ENCODE data around the gene STAT1. TPM values are rescaled to one million over a fixed set of nuclear protein-coding genes. Genes with fewer than 3 reads are reported as not detected.

STAT1 gene
- total and polyA plus RNA-seq, 8 donors, result 8.2 to 51.8 (median 24.4) TPM

DNA sequence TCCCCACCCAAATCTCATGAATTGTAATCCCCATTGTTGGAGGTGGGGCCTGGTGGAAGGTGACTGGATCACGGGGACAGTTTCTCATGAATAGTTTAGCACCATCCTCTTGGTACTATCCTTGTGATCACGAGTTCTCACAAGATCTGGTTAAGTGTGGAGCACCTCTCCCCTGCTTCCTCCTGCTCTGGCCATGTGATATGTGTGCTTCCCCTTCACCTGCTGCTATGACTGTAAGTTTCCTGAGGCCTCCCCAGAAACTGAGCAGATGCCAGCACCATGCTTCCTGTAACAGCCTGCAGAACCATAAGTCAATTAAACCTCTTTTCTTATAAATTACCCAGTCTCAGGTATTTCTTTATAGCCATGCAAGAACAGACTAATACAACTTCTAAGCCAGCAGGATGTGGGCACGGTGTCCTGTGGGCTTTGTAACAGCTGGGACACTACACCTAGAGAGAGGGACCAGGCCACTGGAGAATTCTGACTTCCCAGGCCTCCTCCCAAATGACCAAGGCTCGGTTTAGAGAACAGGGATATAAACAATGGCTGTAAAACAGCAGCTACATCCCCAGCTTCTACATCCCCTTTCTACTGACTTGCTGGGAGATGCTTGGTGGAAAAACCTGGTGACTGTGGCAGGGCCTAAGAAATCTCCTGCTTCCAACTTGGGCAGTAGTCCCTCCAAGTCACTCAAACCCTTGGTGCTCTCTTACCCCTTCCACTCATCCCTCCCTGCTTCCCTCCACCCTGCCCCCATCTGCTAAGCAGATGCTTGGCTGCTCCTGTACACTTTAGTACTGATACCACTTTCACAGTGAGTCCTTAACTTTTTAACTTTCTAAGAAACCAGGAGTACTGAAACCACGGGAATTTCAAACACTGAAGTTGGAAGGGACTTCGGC is 10.3 kb downstream of the STAT1 start:
- no peak overlapping the region for H3K27ac ChIP-seq
- H3K9me3 ChIP-seq, result no peaks in the 10 kb centered on the region
- no peaks in the 10 kb centered on the region for H3K4me1 ChIP-seq
- WGBS, 2 donors, result 95 to 97% methylated on average over 6 of the region's 6 CpGs
- intact Hi-C loops (cut with DNase I), result no loop called here
- TF ChIP-seq, protein P1, sequence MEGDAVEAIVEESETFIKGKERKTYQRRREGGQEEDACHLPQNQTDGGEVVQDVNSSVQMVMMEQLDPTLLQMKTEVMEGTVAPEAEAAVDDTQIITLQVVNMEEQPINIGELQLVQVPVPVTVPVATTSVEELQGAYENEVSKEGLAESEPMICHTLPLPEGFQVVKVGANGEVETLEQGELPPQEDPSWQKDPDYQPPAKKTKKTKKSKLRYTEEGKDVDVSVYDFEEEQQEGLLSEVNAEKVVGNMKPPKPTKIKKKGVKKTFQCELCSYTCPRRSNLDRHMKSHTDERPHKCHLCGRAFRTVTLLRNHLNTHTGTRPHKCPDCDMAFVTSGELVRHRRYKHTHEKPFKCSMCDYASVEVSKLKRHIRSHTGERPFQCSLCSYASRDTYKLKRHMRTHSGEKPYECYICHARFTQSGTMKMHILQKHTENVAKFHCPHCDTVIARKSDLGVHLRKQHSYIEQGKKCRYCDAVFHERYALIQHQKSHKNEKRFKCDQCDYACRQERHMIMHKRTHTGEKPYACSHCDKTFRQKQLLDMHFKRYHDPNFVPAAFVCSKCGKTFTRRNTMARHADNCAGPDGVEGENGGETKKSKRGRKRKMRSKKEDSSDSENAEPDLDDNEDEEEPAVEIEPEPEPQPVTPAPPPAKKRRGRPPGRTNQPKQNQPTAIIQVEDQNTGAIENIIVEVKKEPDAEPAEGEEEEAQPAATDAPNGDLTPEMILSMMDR (IDR thresholded peaks at IDR 0.05), result no peak
- H3K36me3 ChIP-seq, result peaks cover 0 to 56% (median 20%) of the 10 kb centered on the region in 3 donors
- DNase-seq (no peak), ATAC-seq (no peak), FAIRE-seq (no peak)
- no peaks in the 10 kb centered on the region for H3K27me3 ChIP-seq
- no peak overlapping the region for H3K4me3 ChIP-seq

DNA sequence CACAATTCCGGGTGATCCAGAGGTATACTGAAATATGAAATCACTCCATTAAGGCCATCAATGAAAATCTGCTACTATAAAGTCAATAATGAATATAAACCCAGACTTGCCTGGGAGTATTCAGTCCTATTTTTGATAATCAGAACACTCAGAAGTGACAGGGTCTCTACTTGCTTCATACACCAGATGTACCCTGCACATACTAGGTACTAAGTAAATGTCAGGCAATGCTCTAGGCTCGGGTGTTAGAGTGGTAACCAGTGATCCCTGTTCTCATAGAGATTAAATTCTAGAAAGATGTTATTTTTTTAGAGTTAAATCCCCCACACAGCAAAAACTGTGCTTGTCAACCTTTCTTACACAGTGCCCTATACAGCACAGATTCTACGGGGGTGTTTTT is 12.3 kb downstream of the STAT1 start:
- no peaks in the 10 kb centered on the region for H3K4me1 ChIP-seq
- H3K36me3 ChIP-seq, result peaks cover 5 to 69% (median 34%) of the 10 kb centered on the region in 3 donors
- H3K9me3 ChIP-seq, result no peaks in the 10 kb centered on the region
- H3K27me3 ChIP-seq, result no peaks in the 10 kb centered on the region
- FAIRE-seq (no peak), DNase-seq (no peak), ATAC-seq (no peak)
- 67 to 80% methylated on average over 3 of the region's 3 CpGs for WGBS, 2 donors
- H3K4me3 ChIP-seq, result no peak overlapping the region
- intact Hi-C loops (cut with DNase I), result no loop called here
- TF ChIP-seq, protein P1 (IDR thresholded peaks at IDR 0.05), result no peak
- peak overlapping the region in 1 of 4 donors; percentile 11 for H3K27ac ChIP-seq

DNA sequence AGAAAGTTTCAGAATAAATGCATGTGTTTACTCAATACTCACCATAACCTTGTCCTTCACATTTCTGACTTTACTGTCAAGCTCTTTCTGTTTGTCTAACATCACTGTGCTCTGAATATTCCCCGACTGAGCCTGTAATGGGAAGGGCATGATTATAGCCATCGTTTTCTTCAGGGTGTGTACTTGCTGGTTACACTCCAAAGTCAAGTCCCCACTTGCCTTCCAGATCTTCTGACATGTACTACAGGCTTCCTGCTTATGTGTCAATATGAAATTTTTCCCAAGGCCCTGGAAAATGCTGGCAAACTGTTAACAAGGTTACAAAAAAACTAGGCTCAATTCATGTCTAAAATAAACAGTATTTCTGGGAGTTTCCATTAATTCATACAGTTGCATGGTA is 12.9 kb downstream of the STAT1 start:
- 10 to 23% methylated on average over 2 of the region's 2 CpGs for WGBS, 2 donors
- H3K27ac ChIP-seq, result peak overlapping the region in 1 of 4 donors; percentile 11

DNA sequence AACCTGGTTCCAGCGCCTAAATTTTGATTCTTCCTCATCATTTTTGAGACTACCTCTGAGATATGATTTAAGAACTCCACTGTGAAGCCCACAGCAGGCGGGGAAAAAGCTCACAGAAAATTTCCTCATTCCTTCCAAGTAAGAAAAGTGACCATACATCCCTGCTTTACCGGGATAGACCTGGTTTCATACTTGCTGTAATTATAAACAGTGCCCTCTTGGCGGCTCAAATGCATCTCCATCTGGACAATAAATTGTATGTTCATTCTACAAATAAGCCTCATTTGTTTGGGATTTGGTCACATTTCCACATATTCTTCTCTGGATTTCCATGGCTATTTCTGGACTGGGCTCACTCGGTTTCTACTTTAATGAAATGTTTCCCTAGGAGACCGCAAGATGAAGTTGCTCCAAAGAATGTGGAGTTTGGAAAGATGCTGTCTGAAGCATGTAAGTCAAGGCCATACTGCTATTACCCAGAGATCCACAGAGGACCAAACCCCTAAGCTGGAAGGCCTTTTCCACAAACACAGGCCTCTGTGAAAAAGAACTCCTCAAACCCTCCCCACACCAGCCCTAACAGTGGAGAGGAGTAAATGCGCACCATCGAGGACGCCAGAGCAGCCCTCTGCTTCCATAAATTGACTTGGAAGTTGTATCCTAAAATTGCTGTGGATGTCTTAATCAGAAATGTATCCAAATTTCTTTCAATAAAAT is 13.9 kb downstream of the STAT1 start:
- Histone ChIP-seq H3K9me3 (no peaks in the 10 kb centered on the region), H3K27me3 (no peaks in the 10 kb centered on the region), H3K27ac (no peak overlapping the region), H3K36me3 (peaks cover 5 to 69% (median 29%) of the 10 kb centered on the region in 3 donors), H3K4me3 (no peak overlapping the region), H3K4me1 (no peaks in the 10 kb centered on the region)
- FAIRE-seq (no peak), DNase-seq (no peak), ATAC-seq (no peak)
- TF ChIP-seq, protein P1 (IDR thresholded peaks at IDR 0.05), result no peak
- intact Hi-C loops (cut with DNase I), result no loop called here
- 89 to 92% methylated on average over 9 of the region's 9 CpGs for WGBS, 2 donors

More for the DNA sequence above, 12.9 kb downstream of the STAT1 start:
- intact Hi-C loops (cut with DNase I), result no loop called here
- no peak for DNase-seq
- peak; percentile 59 to 76 (median 68) for ATAC-seq
- H3K36me3 ChIP-seq, result peaks cover 5 to 69% (median 29%) of the 10 kb centered on the region in 3 donors
- FAIRE-seq, result no peak
- TF ChIP-seq, protein P1 (IDR thresholded peaks at IDR 0.05), result no peak
- H3K4me3 ChIP-seq, result no peak overlapping the region
- no peaks in the 10 kb centered on the region for H3K27me3 ChIP-seq
- H3K9me3 ChIP-seq, result no peaks in the 10 kb centered on the region
- no peaks in the 10 kb centered on the region for H3K4me1 ChIP-seq

Data from pancreas (tissue), 10 donors.